GM12878 (cell line): ENCODE results near the gene PES1. TPM values are rescaled to one million over a fixed set of nuclear protein-coding genes. Genes with fewer than 3 reads are reported as not detected.

ENCODE experiments used
- ATAC-seq: fragments of 200-7000 bp; cut with Tn5 transposase; 3 replicates; pipeline ENCODE4 v1.9.1; 2020; ENCODE audit warnings: mild to moderate bottlenecking, moderate library complexity
- BruUV-seq: library from RNA; stranded (reverse); fragments of 400-500 nt; replicated peaks from 2 replicates; lab custom pipeline; 2021; lab: Mats Ljungman, UMichigan
- CTCF ChIA-PET: fragments of 300-600 bp; sonication (Branson Sonifier 250); formaldehyde crosslinking; extraction: SDS; loops from one replicate; lab custom pipeline; 2021; ENCODE audit warnings: inconsistent platforms; lab: Yijun Ruan, JAX
- POLR2A ChIA-PET: fragments of 350-600 bp; formaldehyde crosslinking; extraction: SDS; loops from one replicate; lab custom pipeline; 2021; ENCODE audit warnings: inconsistent platforms; lab: Charles Lee
- RAD21 ChIA-PET: fragments of 300-600 bp; sonication (Branson Sonifier 250); formaldehyde crosslinking; loops from one replicate; lab custom pipeline; 2023; ENCODE audit warnings: antibody characterized with exemption; ENCODE audit not compliant: unreplicated experiment; lab: Charles Lee
- SMC1A ChIA-PET: fragments of 300-600 bp; sonication (Branson Sonifier 250); formaldehyde crosslinking; loops from one replicate; lab custom pipeline; 2023; ENCODE audit not compliant: unreplicated experiment, uncharacterized antibody; lab: Charles Lee
- DNase-seq: peaks from one replicate; pipeline ENCODE4 v3.0.0-alpha.2; 2011; ENCODE audit warnings: low read depth, low spot score
- FAIRE-seq: peaks from 3 replicates; lab custom pipeline; 2011; peaks lifted over from hg19 to GRCh38; lab: Jason Lieb, UNC
- H2AFZ ChIP-seq: 2 replicates; pipeline ENCODE4 v1.6.0; 2011; ENCODE audit warnings: low read depth, low read length, control low read depth; ENCODE audit not compliant: control insufficient read depth
- H3K27ac ChIP-seq: 2 replicates; pipeline ENCODE4 v1.5.1; 2011; ENCODE audit warnings: control low read depth; ENCODE audit not compliant: control insufficient read depth, insufficient read depth
- H3K27me3 ChIP-seq, 2 experiments: replicated peaks in 1 of 2; 2 replicates each; pipeline versions ENCODE4 v1.6.0 to v1.6.1; 2011; ENCODE audit warnings: low read length in 1 of 2; ENCODE audit not compliant: control insufficient read depth in 2 of 2, insufficient read depth in 2 of 2
- H3K36me3 ChIP-seq, 2 experiments: 2 replicates each; pipeline ENCODE4 v1.5.1; 2011; ENCODE audit warnings: low read length in 1 of 2; ENCODE audit not compliant: control insufficient read depth in 2 of 2, insufficient read depth in 2 of 2
- H3K4me1 ChIP-seq: 2 replicates; pipeline ENCODE4 v1.6.1; 2011; ENCODE audit warnings: mild to moderate bottlenecking, low read length, moderate library complexity, mixed read lengths; ENCODE audit not compliant: control insufficient read depth, insufficient read depth
- H3K4me2 ChIP-seq: 2 replicates; pipeline ENCODE4 v1.6.0; 2011; ENCODE audit warnings: control low read depth; ENCODE audit not compliant: control insufficient read depth, insufficient read depth
- H3K4me3 ChIP-seq: fragments of 200-600 bp; sonication (generic); 2 replicates; pipeline ENCODE4 v1.5.1; 2016
- H3K79me2 ChIP-seq: 2 replicates; pipeline ENCODE4 v1.6.0; 2011; ENCODE audit warnings: low read length; ENCODE audit not compliant: control insufficient read depth, insufficient read depth
- H3K9ac ChIP-seq: 2 replicates; pipeline ENCODE4 v1.8.0; 2011; ENCODE audit warnings: low read length, control low read depth, mixed read lengths; ENCODE audit not compliant: control insufficient read depth, insufficient read depth
- H3K9me3 ChIP-seq: replicated peaks from 3 replicates; pipeline ENCODE4 v1.5.1; 2011; ENCODE audit warnings: mild to moderate bottlenecking, low read length; ENCODE audit not compliant: control insufficient read depth, insufficient read depth
- H4K20me1 ChIP-seq: 2 replicates; pipeline ENCODE4 v1.6.0; 2011; ENCODE audit not compliant: control insufficient read depth, insufficient read depth
- POLR2A ChIP-seq: IDR thresholded peaks from 2 replicates; pipeline ENCODE4 v1.6.1; 2011; ENCODE audit warnings: low read depth, mild to moderate bottlenecking, low read length
- SMARCA5 ChIP-seq: fragments of 450-650 bp; IDR thresholded peaks from 2 replicates; pipeline ENCODE4 v1.6.1; 2017; ENCODE audit warnings: mild to moderate bottlenecking
- SRF ChIP-seq, 2 experiments: IDR thresholded peaks; 2 replicates each; pipeline ENCODE4 v1.6.1; 2011; ENCODE audit warnings: low read depth in 2 of 2, low read length in 2 of 2, mild to moderate bottlenecking in 1 of 2, moderate library complexity in 1 of 2
- WGBS: methylation state at CpG from one replicate; pipeline ENCODE4 v1.1.6; 2016; ENCODE audit warnings: low lambda C conversion rate; ENCODE audit not compliant: insufficient replicate concordance, insufficient coverage; ENCODE audit errors: missing lambda C conversion rate; 5-methylcytosine and 5-hydroxymethylcytosine counted together
- in situ Hi-C: fragments of 300-500 bp; cut with MboI; formaldehyde crosslinking; loops from 9 replicates; pipeline ENCODE4 v1.14.3; 2018; ENCODE audit warnings: mixed read lengths
- intact Hi-C: fragments of 100-400 bp; cut with micrococcal nuclease; formaldehyde crosslinking; loops from one replicate; pipeline ENCODE4 v1.14.2; 2022; ENCODE audit not compliant: unreplicated experiment
- polyA plus RNA-seq, 11 experiments: library from polyadenylated mRNA; depleted of rRNA in 4 of 11; unstranded in 6 of 11; stranded (reverse) in 5 of 11; fragments of >200 nt; fragmentation: Nextera tagmentation in 4 of 11; fragmentation: Illumina TruSeq in 1 of 11; extraction: Ambion mirVana in 4 of 11; extraction: Trizol in 1 of 11; gene quantifications; 1 replicate in 1 of 11; 2 replicates in 10 of 11; pipeline versions ENCODE4 v1.2.1 to v1.2.3, GENCODE V29; 2011 to 2016; ENCODE audit warnings: inconsistent platforms in 2 of 11, missing spikeins in 2 of 11, low read depth in 1 of 11
- total RNA-seq, 4 experiments: library from RNA; depleted of rRNA in 3 of 4; stranded (reverse); fragments of >200 nt in 3 of 4; fragmentation: Illumina TruSeq in 1 of 4; extraction: Trizol in 1 of 4; gene quantifications; 2 replicates each; pipeline versions ENCODE4 v1.2.1 to v1.2.3, GENCODE V29; 2013 to 2021
- TF ChIP-seq, protein P1 (sequence below): fragments of 450-650 bp; IDR thresholded peaks from 2 replicates; pipeline ENCODE4 v1.6.1; 2018; ENCODE audit warnings: borderline replicate concordance, mild to moderate bottlenecking; ENCODE audit not compliant: partially characterized antibody
- TF ChIP-seq, protein P2 (sequence below): fragments of 450-650 bp; IDR thresholded peaks from 2 replicates; pipeline ENCODE4 v1.6.1; 2014; ENCODE audit warnings: mild to moderate bottlenecking

PES1 gene
- total and polyA plus RNA-seq, 10 of the 15 experiments (the other 5 are each of a cell fraction or from before 2014, with no cell fraction given): 6.9 to 139 (median 106) TPM

DNA sequence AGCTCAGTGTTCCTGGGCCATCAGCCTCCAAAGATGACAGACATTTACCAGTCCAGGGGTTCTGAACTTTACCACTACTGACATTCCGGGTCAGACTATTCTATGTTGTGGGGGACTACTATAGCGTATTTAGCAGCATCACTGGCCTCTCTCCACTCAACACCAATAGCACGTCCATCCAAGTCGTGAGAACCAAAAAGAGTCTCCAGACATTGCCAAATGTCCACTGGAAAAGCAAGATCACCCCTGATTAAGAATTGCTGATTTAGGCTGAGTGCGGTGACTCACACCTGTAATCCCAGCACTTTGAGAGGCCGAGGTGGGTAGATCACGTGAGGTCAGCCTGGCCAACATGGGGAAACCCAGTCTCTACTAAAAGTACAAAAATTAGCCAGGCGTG is 5.3 kb downstream of the PES1 start (continued):
- TF ChIP-seq, protein P1, sequence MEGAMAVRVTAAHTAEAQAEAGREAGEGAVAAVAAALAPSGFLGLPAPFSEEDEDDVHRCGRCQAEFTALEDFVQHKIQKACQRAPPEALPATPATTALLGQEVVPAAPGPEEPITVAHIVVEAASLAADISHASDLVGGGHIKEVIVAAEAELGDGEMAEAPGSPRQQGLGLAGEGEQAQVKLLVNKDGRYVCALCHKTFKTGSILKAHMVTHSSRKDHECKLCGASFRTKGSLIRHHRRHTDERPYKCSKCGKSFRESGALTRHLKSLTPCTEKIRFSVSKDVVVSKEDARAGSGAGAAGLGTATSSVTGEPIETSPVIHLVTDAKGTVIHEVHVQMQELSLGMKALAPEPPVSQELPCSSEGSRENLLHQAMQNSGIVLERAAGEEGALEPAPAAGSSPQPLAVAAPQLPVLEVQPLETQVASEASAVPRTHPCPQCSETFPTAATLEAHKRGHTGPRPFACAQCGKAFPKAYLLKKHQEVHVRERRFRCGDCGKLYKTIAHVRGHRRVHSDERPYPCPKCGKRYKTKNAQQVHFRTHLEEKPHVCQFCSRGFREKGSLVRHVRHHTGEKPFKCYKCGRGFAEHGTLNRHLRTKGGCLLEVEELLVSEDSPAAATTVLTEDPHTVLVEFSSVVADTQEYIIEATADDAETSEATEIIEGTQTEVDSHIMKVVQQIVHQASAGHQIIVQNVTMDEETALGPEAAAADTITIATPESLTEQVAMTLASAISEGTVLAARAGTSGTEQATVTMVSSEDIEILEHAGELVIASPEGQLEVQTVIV: no peak

DNA sequence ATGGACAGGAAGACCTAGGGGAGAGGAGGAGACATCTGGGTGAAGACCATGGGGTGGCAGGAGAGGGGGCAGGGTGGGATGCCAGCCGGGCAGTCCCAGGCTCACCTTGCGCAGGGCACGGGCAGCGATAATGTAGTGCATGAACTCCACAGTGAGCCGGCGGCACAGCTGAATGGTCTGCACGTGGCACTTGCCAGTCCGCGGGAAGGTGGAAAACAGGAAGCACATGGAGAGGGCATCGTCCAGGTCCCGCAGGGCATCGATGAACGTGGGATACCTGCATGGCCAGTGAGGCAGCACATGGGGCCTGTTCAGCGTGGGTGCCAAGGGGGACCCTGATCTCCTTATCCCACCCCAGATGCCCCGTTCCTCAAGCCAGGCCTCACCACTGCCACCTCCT is 7.3 kb downstream of the PES1 start:
- FAIRE-seq (no peak), DNase-seq (no peak), ATAC-seq (no peak)
- in situ Hi-C loops (no loop called here), intact Hi-C loops (no loop called here)
- Histone ChIP-seq H2AFZ (no peak overlapping the region), H3K27ac (no peak overlapping the region), H3K79me2 (peaks cover 3% of the 10 kb centered on the region), H3K9me3 (no peaks in the 10 kb centered on the region), H3K4me2 (no peak overlapping the region), H3K36me3 (peaks cover 49 to 64% of the 10 kb centered on the region in 2 experiments), H3K4me1 (no peaks in the 10 kb centered on the region), H3K27me3 (no peaks in the 10 kb centered on the region), H4K20me1 (no peaks in the 10 kb centered on the region), H3K4me3 (no peak overlapping the region), H3K9ac (no peak overlapping the region)
- POLR2A ChIA-PET: no interaction called here
- BruUV-seq: no TSS peak
- TF ChIP-seq, protein P2, sequence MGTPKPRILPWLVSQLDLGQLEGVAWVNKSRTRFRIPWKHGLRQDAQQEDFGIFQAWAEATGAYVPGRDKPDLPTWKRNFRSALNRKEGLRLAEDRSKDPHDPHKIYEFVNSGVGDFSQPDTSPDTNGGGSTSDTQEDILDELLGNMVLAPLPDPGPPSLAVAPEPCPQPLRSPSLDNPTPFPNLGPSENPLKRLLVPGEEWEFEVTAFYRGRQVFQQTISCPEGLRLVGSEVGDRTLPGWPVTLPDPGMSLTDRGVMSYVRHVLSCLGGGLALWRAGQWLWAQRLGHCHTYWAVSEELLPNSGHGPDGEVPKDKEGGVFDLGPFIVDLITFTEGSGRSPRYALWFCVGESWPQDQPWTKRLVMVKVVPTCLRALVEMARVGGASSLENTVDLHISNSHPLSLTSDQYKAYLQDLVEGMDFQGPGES: no peak
- TF ChIP-seq POLR2A (peak; percentile 61), SMARCA5 (no peak), SRF (IDR thresholded peaks at IDR 0.05; ENCODE audit: low read depth in 2 of 2, low read length in 2 of 2) (no peak)
- SMC1A ChIA-PET: no interaction called here
- WGBS: 94% methylated on average over 15 of the region's 15 CpGs
- CTCF ChIA-PET: no interaction called here
- RAD21 ChIA-PET: no interaction called here
